ENCODE data around the gene OVCA2. TPM values are rescaled to one million over a fixed set of nuclear protein-coding genes. Genes with fewer than 3 reads are reported as not detected.

The OVCA2 gene
- total RNA-seq, 2 donors from 2014 or later, result 41.0 to 49.8 TPM

GRCh38 chr17:2049333-2050299 is 7.8 kb downstream of the OVCA2 start:
- peak; percentile 90 for DNase-seq
- peaks cover 9% of the 10 kb centered on the region for H3K4me1 ChIP-seq
- intact Hi-C loops (cut with DNase I), result loop anchor here (10.0 kb wide), 1 partner anchor 225 kb away; no protein-coding TSS in a partner anchor
- H3K9me3 ChIP-seq, result no peaks in the 10 kb centered on the region
- H3K9ac ChIP-seq (ENCODE audit: low read depth in 2 of 2, low read length in 2 of 2), result peak overlapping the region; percentile 69 to 73
- peak overlapping the region; percentile 83 for H3K4me3 ChIP-seq
- no peak for TF ChIP-seq CTCF (IDR thresholded peaks at IDR 0.05)
- H3K36me3 ChIP-seq, result no peaks in the 10 kb centered on the region
- H3K27me3 ChIP-seq, result peaks cover 29% of the 10 kb centered on the region
- peak overlapping the region; percentile 36 for H3K27ac ChIP-seq

GRCh38 chr17:2050300-2051060 is 8.7 kb downstream of the OVCA2 start:
- Histone ChIP-seq H3K27ac (no peak overlapping the region), H3K9me3 (no peaks in the 10 kb centered on the region), H3K27me3 (peaks cover 31% of the 10 kb centered on the region), H3K4me3 (peak overlapping the region; percentile 60), H3K36me3 (no peaks in the 10 kb centered on the region), H3K9ac (ENCODE audit: low read depth in 2 of 2, low read length in 2 of 2) (no peak overlapping the region), H3K4me1 (peaks cover 9% of the 10 kb centered on the region)
- peak; percentile 66 for DNase-seq
- intact Hi-C loops (cut with DNase I), result loop anchor here (10.0 kb wide), 1 partner anchor 224 kb away; no protein-coding TSS in a partner anchor
- no peak for TF ChIP-seq CTCF (IDR thresholded peaks at IDR 0.05)

GRCh38 chr17:2051061-2051932 is 9.5 kb downstream of the OVCA2 start:
- H3K4me1 ChIP-seq, result peaks cover 11% of the 10 kb centered on the region

GRCh38 chr17:2051933-2052559 is 10.2 kb downstream of the OVCA2 start:
- Histone ChIP-seq H3K27ac (no peak overlapping the region), H3K36me3 (no peaks in the 10 kb centered on the region), H3K9me3 (no peaks in the 10 kb centered on the region), H3K9ac (ENCODE audit: low read depth in 2 of 2, low read length in 2 of 2) (peak overlapping the region in 1 of 2 donors; percentile 24), H3K27me3 (peaks cover 41% of the 10 kb centered on the region), H3K4me3 (no peak overlapping the region), H3K4me1 (peaks cover 13% of the 10 kb centered on the region)
- no peak for TF ChIP-seq CTCF (IDR thresholded peaks at IDR 0.05)
- intact Hi-C loops (cut with DNase I), result loop anchor here (10.0 kb wide), 1 partner anchor 223 kb away; no protein-coding TSS in a partner anchor
- DNase-seq, result no peak

More at GRCh38 chr17:2051061-2051932, 9.5 kb downstream of the OVCA2 start:
- Histone ChIP-seq H3K36me3 (no peaks in the 10 kb centered on the region), H3K27ac (no peak overlapping the region), H3K9me3 (no peaks in the 10 kb centered on the region), H3K9ac (ENCODE audit: low read depth in 2 of 2, low read length in 2 of 2) (peak overlapping the region in 1 of 2 donors; percentile 24), H3K27me3 (peaks cover 35% of the 10 kb centered on the region), H3K4me3 (peak overlapping the region; percentile 60)
- intact Hi-C loops (cut with DNase I), result loop anchor here (10.0 kb wide), 1 partner anchor 224 kb away; no protein-coding TSS in a partner anchor
- no peak for DNase-seq
- TF ChIP-seq CTCF (IDR thresholded peaks at IDR 0.05), result no peak
